RWPE2 (cell line): Measurements from ENCODE around the gene FHOD3.

Experiments used
- ATAC-seq: fragments of 200-7000 bp; cut with Tn5 transposase; 3 replicates; pipeline ENCODE4 v1.9.1; 2021; ENCODE audit warnings: low read depth
- DNase-seq: peaks from one replicate; pipeline ENCODE4 v3.0.0-alpha.2; 2020; ENCODE audit warnings: low spot score
- H3K27ac ChIP-seq: fragments of 450-650 bp; 2 replicates; pipeline ENCODE4 v1.5.1; 2017; ENCODE audit warnings: mild to moderate bottlenecking; ENCODE audit not compliant: poor library complexity, severe bottlenecking
- H3K27me3 ChIP-seq: fragments of 250-450 bp; sonication (Bioruptor Pico); 2 replicates; pipeline ENCODE4 v1.5.1; 2021; ENCODE audit warnings: mild to moderate bottlenecking, moderate library complexity; ENCODE audit not compliant: insufficient read depth, poor library complexity, severe bottlenecking
- H3K36me3 ChIP-seq: fragments of 250-450 bp; sonication (Bioruptor Pico); 2 replicates; pipeline ENCODE4 v1.5.1; 2020; ENCODE audit warnings: low read depth, mild to moderate bottlenecking, moderate library complexity
- H3K4me1 ChIP-seq: fragments of 250-450 bp; sonication (Bioruptor Pico); 2 replicates; pipeline ENCODE4 v1.5.1; 2021; ENCODE audit warnings: mild to moderate bottlenecking, moderate library complexity; ENCODE audit not compliant: insufficient read depth, poor library complexity, severe bottlenecking
- H3K4me3 ChIP-seq: fragments of 250-450 bp; sonication (Bioruptor Pico); 2 replicates; pipeline ENCODE4 v1.5.1; 2021; ENCODE audit warnings: mild to moderate bottlenecking, moderate library complexity; ENCODE audit not compliant: severe bottlenecking
- H3K9me3 ChIP-seq: fragments of 250-450 bp; sonication (Bioruptor Pico); 2 replicates; pipeline ENCODE4 v1.5.1; 2021; ENCODE audit warnings: mild to moderate bottlenecking, moderate library complexity; ENCODE audit not compliant: severe bottlenecking
- CTCF ChIP-seq: fragments of 450-650 bp; IDR thresholded peaks from one replicate; pipeline ENCODE4 v1.5.1; 2017; ENCODE audit warnings: mild to moderate bottlenecking, moderate library complexity; ENCODE audit not compliant: poor library complexity, severe bottlenecking

Gene FHOD3

DNA sequence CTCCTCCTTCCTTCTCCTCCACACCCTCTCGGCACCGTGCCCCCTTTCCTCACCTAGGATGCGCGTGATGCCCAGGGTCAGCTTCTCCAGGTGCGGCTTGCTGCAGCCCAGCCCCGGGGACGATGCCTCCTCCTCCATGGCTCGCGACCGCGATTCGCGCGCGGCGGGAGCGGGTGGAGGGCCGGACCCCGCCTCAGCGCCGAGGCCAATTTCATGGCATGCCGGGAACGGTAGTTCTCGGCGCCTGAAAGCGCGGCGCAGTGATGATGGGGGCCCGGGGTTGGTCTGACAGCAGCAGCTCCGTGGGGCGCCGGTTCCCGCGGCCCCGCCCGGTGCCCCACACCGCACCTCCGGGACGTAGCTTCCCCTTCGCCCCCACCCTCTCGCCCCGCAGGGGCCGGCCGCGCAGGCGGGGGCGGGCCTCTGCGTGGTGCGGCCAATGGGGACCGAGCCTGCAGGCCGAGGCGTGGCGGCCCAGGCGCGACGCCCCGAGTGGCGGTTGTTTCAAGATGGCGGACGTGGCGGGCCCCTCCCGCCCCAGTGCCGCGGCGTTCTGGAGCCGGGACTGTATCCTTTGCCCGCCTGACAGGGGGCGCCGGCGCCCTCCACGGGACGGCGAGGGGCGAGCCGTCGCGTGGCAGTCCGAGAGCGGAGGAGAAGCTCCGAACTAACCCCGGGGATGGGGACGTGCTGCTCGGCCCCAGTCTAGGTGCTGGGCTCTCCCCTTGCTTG is 531.3 kb downstream of the FHOD3 start, which contains the start of the genes KIAA1328 and TPGS2:
Gene KIAA1328, plus strand, starts transcription at position 498 of the 732 bp plus-strand sequence. Its CDS starts 12 bp downstream, at position 510.
Gene TPGS2, minus strand, starts transcription at position 373 of the 732 bp plus-strand sequence. Its CDS starts 235 bp downstream, at position 138.
- peak; percentile 72 for TF ChIP-seq CTCF
- no peaks in the 10 kb centered on the region for H3K9me3 ChIP-seq
- H3K36me3 ChIP-seq = peaks cover 9% of the 10 kb centered on the region
- peaks cover 10% of the 10 kb centered on the region for H3K4me1 ChIP-seq
- peak within 1 kb of the TSS; percentile 55 for H3K27ac ChIP-seq
- DNase-seq (peak; percentile 82), ATAC-seq (peak; percentile 86)
- H3K27me3 ChIP-seq = no peaks in the 10 kb centered on the region
- peak within 1 kb of the TSS; percentile 61 for H3K4me3 ChIP-seq
